HepG2 (cell line): Measurements from ENCODE around the gene FDXR. TPM values are rescaled to one million over a fixed set of nuclear protein-coding genes. Genes with fewer than 3 reads are reported as not detected.

Experiments
- polyA plus RNA-seq, 8 experiments: library from polyadenylated mRNA; depleted of rRNA in 3 of 8; stranded (reverse) in 7 of 8; unstranded in 1 of 8; fragments of >200 nt; fragmentation: Illumina TruSeq in 4 of 8; extraction: Trizol in 4 of 8; gene quantifications; 2 replicates each; pipeline versions ENCODE4 v1.2.1 to v1.2.3, GENCODE V29; 2011 to 2016; ENCODE audit warnings: low read depth in 4 of 8, missing spikeins in 1 of 8, mixed read lengths in 1 of 8; ENCODE audit not compliant: insufficient read depth in 1 of 8
- total RNA-seq, 5 experiments: library from RNA; depleted of rRNA; stranded (reverse); fragments of >200 nt; fragmentation: Illumina TruSeq; extraction: Trizol; gene quantifications; 2 replicates each; pipeline ENCODE4 v1.2.3, GENCODE V29; 2016; ENCODE audit warnings: low read depth in 1 of 5
- TF ChIP-seq, protein P1 (sequence below), 2 experiments: fragments of 450-650 bp in 1 of 2; sonication (generic) in 1 of 2; formaldehyde crosslinking in 1 of 2; IDR thresholded peaks; 2 replicates each; pipeline versions ENCODE4 v1.6.1 to v1.8.0; 2016 to 2022; ENCODE audit warnings: antibody characterized with exemption in 1 of 2, mild to moderate bottlenecking in 1 of 2, missing genetic modification reagents in 1 of 2

FDXR gene
- total and polyA plus RNA-seq, 2 of the 13 experiments (the other 11 are each of a cell fraction or from before 2014, with no cell fraction given): 23.4 to 116 TPM

DNA sequence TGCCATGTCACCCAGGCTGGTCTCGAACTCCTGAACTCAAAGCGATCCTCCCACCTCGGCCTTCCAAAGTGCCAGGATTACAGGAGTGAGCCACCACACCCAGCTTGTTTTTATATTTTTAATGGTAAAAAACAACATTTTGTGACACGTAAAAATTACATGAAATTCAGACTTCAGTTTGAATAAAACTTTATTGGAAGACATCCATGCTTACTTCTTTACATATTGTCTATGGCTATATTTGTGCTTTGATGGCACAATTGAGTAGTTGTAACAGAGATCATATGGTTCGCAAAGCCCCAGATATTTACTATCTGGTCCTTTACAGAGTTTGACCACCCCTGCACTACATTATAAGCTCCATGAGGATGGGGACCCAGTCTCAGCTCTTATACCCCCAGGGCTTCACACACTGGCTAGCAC is 1.8 kb upstream of the FDXR start (continued):
- TF ChIP-seq, protein P1, sequence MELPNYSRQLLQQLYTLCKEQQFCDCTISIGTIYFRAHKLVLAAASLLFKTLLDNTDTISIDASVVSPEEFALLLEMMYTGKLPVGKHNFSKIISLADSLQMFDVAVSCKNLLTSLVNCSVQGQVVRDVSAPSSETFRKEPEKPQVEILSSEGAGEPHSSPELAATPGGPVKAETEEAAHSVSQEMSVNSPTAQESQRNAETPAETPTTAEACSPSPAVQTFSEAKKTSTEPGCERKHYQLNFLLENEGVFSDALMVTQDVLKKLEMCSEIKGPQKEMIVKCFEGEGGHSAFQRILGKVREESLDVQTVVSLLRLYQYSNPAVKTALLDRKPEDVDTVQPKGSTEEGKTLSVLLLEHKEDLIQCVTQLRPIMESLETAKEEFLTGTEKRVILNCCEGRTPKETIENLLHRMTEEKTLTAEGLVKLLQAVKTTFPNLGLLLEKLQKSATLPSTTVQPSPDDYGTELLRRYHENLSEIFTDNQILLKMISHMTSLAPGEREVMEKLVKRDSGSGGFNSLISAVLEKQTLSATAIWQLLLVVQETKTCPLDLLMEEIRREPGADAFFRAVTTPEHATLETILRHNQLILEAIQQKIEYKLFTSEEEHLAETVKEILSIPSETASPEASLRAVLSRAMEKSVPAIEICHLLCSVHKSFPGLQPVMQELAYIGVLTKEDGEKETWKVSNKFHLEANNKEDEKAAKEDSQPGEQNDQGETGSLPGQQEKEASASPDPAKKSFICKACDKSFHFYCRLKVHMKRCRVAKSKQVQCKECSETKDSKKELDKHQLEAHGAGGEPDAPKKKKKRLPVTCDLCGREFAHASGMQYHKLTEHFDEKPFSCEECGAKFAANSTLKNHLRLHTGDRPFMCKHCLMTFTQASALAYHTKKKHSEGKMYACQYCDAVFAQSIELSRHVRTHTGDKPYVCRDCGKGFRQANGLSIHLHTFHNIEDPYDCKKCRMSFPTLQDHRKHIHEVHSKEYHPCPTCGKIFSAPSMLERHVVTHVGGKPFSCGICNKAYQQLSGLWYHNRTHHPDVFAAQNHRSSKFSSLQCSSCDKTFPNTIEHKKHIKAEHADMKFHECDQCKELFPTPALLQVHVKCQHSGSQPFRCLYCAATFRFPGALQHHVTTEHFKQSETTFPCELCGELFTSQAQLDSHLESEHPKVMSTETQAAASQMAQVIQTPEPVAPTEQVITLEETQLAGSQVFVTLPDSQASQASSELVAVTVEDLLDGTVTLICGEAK (IDR thresholded peaks at IDR 0.05): peak; percentile 51; the same call in 1 of the 2 replicates
- TF ChIP-seq, protein P1 (CRISPR knock-in tag; IDR thresholded peaks at IDR 0.05): peak; percentile 96
